ENCODE data around the gene SLCO4A1.

DNA sequence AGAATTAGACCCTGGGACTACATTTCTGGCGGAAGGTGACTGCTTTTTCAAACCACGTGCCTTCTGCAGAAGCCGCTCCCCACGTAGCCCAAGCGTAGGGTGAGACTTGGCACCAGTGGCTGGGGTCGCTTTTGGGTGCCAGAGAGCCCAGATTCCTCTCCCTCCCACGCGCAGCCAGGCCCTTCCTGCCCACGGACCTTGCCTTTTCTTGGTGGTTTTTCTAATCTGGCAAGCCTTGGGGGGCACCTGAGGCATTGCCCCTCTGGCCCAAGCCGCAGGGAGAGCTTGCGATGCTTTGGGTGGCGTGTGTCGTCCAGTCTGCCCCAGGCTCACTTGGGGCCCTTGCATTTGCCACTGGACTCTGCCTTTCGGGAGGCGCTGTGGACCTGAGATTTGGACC lies 3.3 kb downstream of the SLCO4A1 start:
- no peak for TF ChIP-seq POLR2A (IDR thresholded peaks at IDR 0.05)
- TF ChIP-seq, protein P1, sequence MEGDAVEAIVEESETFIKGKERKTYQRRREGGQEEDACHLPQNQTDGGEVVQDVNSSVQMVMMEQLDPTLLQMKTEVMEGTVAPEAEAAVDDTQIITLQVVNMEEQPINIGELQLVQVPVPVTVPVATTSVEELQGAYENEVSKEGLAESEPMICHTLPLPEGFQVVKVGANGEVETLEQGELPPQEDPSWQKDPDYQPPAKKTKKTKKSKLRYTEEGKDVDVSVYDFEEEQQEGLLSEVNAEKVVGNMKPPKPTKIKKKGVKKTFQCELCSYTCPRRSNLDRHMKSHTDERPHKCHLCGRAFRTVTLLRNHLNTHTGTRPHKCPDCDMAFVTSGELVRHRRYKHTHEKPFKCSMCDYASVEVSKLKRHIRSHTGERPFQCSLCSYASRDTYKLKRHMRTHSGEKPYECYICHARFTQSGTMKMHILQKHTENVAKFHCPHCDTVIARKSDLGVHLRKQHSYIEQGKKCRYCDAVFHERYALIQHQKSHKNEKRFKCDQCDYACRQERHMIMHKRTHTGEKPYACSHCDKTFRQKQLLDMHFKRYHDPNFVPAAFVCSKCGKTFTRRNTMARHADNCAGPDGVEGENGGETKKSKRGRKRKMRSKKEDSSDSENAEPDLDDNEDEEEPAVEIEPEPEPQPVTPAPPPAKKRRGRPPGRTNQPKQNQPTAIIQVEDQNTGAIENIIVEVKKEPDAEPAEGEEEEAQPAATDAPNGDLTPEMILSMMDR (IDR thresholded peaks at IDR 0.05): no peak

All from esophagus squamous epithelium (tissue), 4 donors.